ENCODE results near the gene MROH7.
A peak's percentile ranks its signal among the peaks of the same experiment; 100 is the strongest.

MROH7 gene

DNA sequence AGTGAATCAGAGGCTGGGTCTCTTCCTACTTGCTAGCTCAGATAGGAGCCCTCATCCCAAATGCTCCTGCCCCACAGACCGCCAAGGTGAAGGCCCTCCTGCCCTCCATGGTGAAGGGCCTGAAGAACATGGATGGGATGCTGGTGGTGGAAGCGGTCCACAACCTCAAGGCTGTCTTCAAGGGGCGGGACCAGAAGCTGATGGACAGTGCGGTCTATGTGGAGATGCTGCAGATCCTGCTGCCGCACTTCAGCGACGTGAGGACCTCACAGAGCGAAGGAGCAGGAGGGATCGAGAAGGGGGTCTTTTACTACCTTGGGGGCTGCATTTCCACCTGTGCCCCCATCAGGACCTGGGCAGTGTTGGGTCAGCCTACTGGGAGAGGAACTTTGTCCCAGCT is 59.5 kb downstream of the MROH7 start:
- no peak for DNase-seq

DNA sequence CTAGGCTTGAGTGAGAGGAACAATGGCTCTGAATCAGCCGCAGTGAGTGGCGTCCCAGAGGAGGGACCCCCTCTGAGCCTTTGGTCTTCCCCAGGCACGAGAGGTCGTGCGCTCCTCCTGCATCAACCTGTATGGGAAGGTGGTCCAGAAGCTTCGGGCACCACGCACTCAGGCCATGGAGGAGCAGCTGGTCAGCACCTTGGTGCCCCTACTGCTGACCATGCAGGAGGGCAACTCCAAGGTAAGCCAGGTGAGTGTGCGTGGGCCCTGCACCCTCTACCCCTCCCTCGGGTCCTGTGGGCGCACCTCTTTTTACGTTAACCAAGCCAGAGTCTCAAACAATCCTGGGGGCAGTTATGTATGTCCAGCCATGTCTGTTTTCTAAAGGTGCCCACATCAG is 60.4 kb downstream of the MROH7 start:
- DNase-seq: no peak

DNA sequence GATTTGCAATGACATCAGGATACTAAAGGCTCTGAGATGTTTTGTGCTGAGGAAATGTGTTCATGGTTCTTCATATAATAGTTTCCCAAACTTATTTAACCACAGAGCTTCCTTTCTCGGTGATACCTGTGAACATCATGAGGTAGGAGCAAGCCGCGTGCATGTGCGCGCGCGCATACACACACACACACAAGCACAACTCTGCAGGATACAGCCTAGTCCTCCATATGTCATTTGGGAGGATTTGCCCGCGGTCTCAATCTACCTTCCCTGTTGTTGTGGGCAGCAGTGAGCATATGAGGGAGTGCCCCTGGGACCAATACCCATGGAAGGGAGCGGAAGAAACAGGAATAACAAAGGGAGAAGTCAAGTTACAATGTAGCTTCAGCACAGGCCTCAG is 61.9 kb downstream of the MROH7 start:
- no peak for DNase-seq

DNA sequence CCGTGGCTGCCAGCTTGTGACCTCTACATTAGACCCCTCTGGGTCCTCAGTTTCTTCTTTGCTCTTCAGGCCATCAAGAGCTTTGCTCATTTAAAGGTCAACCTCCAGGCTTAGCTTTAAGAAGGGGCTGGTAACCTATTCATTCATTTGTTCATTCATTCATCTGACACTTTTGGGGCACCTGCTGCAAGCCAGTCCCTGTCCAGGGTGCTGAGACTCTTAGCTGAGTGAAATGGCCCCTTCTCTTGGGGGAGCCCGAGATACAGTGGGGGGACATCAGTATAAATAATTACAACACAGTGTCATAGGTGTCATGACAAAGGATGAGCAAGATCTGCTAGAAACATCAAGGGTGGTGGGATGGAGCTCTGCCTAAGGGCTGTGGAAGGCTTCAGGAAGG is 63.6 kb downstream of the MROH7 start:
- no peak for DNase-seq

DNA sequence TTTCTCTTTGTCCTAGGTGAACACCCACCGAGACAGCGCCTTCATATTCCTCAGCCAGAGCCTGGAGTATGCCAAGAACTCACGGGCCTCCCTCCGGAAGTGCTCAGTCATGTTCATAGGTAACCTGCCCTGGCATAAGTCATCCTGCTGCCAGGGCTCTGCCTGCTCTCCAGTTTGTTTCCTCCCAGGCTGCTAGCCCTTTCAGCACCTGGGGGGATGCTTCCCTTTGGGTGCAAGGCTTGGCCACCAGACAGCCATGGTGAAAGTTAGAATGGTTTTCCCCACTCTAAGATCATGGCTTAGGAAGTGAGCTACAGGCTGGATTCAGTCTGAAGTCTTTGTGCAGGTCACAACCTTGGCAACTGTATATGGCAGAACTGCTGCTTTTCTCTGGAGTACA is 64.8 kb downstream of the MROH7 start:
- DNase-seq: no peak

DNA sequence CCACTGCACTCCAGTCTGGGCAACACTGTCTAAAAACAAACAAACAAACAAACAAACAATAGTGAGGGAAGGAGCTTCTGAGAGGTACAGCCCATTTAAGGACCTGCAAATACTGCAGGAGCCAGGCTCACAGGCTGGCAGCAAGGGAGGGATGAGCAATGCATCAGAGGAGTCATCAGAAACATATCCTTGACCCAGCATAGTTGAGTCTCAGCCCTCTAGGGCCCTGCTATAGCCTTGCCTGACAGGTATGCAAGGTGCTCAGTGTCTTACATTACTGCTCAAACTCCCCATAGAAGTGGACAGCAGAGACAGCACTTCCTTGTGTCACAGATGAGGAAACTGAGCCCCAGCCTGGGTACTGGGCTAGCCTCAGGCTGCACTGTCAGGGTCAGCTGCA is 66.8 kb downstream of the MROH7 start:
- DNase-seq: no peak

DNA sequence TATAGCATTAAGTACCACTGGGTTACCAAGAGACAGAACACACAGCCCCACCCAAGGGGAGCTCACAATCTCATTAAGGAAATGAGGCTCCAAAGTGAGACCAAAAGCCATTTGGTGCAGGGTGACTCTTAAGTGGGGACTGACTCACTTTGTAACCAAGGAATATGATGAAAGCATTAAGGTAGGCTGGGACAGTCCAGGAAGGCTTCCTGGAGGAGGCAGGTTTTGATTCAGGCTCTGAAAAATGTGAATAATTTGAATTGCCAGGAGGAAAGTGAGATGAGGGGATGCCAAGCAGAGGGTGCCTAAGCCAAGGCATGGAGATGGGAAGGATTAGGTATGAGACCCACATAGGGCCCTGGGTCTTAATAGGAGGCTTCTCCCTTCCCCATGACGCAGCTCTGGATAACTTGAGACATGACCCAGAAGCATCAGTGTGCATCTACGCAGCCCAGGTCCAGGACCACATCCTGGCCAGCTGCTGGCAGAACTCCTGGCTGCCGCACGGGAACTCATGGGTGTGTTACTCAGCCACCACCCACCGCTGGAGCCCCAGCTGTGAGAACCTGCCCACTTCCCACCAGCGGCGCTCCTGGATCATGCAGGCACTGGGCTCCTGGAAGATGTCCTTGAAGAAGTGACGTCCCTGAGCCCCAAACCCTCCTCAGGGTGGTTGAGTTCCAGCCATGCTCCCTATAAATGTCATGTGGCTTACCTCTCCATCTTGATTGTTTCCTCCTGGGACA is 68.1 kb downstream of the MROH7 start:
- no peak for DNase-seq

DNA sequence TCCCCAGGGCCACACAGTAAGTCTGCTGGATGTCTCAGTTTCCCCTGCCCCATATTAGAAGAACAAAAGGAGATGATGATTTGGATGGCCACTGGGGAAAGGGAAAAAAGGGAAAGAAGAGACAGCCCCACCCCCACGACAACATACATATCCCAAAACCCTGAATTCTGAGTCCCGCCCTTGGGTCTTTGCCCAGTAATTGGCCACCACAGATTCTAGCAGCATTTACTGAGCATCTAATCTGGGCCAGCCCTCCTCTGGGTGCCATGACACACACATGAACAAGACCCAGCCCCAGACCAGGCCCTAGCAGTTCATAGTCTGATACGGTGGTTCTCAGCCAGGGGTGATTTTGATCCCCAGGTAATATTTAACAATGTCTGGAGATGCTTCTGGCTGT is 68.8 kb downstream of the MROH7 start:
- no peak for DNase-seq

DNA sequence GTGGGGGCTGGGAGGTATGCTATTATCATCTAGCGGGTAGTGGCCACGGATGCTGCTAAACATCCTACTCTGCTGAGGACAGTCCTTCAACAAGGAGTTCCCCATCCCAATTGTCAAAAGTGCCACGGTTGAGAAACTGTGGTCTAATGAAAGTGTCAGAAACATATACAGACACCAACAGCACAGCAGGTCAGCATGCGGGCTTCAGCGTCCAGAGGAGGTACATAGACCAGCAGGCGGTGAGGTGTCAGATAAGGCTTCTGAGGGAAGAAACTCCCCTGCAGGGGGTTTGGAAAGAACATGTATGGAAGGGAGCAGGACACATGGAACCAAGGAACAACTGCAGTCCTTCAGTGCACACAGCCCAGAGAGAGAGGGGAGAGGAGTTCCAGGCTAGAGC is 69.3 kb downstream of the MROH7 start:
- DNase-seq: no peak

DNA sequence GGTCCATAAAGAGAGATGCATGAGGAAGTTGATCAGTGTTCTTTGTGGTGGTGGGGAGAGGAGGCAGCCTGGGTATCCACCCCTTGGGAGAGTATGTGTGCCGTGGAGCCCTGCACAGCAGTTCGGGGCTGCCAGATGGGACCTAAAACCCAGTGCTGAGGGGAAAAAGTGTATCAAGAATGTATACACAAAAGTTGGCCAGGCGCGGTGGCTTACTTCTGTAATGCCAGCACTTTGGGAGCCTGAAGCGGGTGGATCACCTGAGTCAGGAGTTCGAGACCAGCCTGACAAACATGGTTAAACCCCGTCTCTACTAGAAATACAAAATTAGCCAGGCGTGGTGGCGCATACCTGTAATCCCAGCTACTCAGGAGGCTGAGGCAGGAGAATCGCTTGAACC is 70.0 kb downstream of the MROH7 start:
- no peak for DNase-seq

DNA sequence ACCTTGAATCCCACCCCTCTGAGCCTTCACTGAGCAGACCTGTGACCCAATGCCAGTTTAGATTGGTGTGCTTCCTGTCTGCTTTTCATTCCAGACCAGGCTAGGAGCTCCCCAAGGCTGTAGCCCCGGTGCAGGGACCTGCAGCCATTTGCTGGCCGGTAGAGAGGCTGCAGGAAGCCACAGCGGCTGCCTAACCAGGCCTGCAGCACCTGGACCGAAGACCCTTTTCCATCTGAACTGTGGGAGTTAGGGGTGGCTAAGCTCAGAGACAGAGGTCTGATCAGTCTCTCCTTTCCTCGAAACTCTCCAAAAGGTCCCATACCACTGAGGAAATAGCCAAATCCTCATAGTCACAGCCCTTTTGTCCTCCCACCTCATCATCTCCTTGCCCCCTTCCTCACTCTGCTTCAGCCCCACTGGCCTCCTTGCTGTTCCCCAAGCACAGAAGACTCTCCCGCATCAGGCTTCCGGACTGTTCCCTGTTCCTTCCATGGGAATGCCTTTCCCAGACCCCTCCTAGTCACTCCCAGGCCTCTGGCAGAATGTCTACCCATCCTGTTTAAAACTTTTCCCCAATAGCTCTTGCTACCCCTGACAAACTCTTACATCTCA is 73.4 kb downstream of the MROH7 start:
- DNase-seq: no peak

DNA sequence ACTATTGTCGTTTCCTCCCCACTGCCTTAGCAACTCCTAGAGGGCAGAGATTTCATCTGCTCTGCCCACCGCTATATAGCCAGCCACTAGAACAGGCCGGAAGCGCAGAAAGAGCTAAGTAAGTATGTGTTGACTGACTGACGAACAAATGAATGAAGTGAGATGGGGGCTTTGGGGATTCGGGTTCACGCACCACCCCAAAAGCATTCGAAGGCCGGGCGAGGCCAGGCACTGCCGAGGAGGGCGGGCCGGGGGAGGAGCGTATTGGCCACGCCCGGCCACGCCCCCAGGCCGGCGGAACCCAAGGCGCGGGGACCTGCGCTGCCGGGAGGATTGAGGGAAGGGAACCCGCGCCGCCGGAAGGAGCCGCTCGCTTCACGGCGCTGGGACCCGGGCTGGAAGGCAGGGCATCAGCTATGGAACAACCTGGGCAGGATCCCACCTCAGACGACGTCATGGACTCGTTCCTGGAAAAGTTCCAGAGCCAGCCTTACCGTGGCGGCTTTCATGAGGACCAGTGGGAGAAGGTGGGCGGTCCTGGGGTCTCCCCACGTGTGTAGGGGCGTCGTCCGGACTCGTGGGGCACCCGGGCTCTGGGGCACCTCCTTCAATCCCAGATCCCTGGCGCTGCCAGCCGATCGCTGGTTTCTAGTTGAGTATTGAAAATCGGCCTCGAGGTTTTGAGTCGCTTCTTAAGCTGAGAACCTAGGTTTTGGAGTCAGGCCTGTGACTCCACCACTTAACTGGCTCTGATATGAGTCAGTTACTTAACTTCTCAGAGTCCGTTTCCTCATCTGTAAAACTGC is 74.1 kb downstream of the MROH7 start, which contains the start of gene TTC4:
TTC4 (plus strand) TSS at position 369 of the 806 bp plus-strand sequence; CDS start at position 417, 48 bp downstream.
- DNase-seq: peak; percentile 76

DNA sequence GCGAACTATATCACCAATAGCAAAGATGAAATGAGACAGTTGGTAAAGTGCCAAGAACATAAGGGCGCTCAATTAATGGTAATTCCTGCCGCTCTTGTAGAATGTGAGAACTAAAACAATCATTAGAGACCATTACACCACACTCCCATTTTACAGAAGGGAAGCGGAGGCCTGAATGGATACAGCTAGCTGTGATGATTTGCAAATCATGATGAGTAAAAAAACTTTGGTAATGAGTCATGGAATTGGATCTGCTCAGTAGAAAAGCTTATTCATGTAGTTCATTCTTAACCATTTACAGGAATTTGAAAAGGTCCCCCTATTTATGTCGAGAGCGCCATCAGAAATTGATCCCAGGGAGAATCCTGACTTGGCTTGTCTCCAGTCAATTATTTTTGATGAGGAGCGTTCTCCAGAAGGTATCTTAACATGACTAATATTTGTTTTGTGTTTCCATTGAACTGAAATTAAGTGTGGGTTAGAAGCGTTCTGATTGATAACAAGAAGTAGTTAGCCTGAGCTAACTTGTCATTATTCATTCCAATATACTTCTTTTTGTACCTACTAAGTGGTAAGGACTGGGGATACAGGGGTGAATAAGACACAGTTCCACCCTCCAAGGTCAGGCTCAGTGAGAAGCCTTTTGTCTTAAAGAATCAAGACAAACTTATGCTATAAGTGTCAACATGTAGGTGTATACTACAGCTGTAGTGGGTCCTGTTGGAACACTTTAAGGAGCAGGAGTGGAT is 74.9 kb downstream of the MROH7 start:
- DNase-seq: no peak

DNA sequence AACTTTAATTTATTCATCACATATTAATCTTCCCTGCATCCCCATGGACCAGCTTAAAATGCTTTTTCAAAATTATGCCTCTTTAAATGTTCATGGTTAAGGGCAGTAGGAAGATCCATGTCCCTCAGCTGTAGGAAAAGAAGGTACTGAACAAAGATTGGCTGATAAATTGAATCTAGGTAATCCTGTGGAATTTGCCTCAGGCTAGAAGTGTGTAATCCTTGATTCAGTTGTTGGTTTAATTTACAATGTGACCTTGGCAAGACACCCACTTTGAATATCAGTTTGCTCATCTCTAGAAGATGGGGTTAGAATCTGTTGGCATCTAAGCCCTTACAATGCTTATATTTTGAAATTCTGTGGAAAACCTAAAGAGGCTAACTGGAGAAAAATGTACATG is 80.1 kb downstream of the MROH7 start:
- DNase-seq: no peak

DNA sequence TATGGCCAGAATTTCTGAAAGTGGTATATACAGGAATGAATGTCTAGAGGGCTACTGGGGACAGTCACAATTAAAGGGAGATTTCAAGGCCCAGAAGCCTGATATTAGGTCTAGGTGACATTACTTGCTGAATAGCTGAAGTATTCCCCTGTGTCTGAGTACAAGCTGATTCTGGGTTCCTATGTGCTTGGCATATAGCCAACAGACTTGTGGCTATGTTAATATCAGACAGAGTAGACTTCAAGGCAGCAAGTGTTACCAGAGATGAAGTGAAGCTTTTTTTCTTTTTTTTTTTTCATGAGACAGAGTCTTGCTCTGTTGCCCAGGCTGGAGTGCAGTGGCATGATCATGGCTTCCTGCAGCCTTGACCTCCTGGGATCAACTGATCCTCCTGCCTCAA is 82.4 kb downstream of the MROH7 start:
- DNase-seq: no peak

DNA sequence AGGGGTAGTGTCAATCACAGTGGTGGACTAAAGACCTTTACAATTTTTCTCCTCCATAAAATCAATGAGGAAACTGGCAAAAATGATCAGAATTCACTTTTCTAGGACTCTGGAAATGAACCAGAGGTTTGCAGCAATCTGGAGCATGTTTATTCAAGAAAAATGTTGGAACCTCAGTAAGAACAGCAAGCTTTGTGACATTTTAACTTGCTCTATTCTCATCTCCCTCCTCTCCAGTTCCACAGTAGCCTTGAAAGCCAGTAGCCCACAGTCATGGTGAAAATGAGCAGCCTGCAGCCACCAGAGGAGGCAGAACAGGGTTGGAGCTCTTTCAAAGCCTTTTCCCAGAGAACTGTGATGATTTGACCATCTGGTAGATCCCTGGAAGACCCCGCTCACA is 83.2 kb downstream of the MROH7 start:
- DNase-seq: no peak

DNA sequence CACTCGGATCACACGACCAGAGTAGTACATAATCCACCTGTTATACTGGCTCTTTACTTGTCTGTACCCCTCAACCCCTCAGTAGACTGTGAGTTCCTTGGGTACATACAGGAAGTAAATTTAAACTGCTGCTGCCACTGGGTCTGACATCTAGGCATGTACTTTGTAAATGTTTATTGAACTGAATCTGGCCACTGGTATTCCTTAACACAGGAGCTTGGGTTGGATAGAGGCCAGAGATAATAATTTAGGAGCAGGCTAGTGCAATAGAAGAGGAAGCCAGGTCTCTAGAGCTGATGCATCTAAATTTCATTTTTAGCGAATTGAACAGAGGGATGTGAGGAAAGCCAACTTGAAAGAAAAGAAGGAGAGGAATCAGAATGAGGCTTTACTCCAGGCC is 86.4 kb downstream of the MROH7 start:
- DNase-seq: no peak

DNA sequence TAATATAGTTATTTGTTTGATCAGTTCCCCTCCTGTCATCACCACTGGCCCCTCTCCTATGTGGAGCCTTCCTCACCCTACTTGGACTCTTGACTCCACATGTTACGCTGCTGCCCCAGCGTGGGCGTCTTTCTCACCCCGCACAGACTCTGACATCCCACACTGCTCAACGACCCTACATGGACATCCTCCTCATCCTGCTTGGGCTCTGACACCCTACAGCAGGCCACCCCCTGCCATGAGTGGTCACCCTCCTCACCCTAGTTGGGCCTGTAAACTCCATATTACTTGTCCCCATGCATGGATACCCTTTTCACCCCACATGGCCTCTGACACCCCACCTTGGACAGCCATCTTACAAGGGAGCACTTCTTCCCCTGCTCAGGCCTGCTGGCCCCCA is 95.1 kb downstream of the MROH7 start:
- no peak for DNase-seq

DNA sequence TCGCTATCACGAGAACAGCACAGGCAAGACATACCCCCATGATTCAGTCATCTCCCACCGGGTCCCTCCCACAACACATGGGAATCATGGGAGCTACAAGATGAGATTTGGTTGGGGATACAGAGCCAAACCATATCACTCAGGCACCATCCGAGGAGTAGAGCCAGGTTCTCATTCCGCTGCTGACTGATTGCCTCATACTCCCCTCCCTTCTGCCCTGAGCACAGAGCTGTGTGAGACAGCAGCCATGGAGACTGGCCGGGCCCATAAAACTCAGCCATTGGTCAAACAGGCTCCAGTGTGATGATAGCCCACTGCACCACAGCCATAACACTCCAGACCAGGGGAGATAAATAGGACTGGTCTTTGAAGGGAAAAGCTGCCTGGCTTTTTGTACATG is 96.7 kb downstream of the MROH7 start:
- no peak for DNase-seq

DNA sequence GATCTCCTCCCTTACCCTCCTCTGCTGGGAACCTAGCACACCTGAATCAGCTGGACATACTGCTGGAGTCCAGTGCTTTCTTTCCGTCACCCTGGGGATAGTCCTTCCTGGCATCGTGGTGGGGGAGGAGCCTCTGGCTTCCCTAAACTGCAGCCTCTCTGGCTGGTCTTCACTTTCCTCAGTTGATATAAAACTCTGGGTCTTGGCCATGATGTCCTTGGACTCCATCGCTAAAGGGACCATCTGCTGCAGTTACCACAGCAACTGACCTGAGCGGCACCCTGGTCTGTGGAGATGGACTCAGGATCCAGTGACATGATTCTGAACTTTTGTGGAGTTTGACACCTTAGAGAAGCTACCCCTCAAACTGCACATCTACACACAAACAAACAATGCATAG is 99.9 kb downstream of the MROH7 start:
- no peak for DNase-seq

DNA sequence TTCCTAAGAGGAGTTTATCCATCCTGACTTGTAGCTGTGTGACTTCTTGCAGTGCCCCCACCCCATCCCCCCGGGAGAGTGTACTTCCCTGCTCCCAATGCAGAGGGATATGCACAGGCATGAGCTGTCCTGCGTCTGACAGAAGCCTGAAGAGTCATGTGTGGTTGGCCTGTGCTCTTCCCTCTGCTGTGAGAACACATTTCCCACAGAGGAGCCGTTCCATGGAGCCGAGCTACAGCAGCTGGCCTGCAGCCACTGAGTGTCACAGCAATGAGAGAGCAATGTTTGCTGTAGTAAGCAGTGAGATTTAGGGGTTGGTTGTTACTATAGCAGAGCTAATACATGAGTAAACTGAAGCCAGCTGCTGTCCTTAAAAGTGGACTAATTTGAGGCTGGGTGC is 100.7 kb downstream of the MROH7 start:
- no peak for DNase-seq

DNA sequence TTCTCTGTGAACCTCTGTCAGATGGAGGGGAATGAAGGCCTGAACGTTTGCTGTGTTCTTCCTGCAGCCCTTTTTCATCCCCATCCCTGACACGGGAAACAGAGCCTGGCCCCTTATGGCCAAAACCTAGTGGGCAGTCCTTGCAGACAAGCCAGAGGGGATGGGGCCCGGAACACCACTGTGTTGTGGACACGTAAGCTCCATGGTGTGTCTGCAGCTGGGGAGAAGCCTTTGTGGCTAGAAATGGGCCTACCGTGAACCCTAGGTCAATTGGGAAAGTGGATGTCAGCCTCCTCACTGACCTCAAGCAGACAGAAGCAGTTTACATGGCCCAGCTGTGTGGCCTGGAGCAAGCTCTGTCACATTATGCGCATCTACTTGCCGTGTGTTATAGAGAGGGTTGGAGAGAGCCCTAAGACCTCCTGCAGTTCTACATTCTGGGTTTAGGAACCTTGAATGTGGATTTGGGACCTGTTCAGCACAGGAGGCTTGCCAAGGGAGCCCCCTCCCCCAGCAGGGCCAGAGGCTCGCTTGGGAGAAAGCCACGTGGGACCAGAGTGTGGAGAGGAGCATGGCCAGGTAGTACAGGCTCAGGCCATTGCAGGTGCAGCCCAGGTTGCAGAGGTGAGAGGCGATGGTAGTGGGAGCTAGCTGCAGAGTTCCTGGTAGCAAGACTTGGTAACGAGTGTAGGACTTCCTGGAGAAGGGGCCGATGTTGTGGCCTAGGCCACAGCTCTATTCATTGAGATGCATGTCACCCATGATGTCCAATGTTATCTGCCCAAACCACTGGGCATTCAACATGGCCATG is 102.0 kb downstream of the MROH7 start:
- no peak for DNase-seq

Measured in NCI-H226 (cell line).